Suprapubic skin (tissue), 4 donors: Measurements from ENCODE around the gene ADCY3.

Experiments used
- EP300 ChIP-seq: sonication (generic); formaldehyde crosslinking; IDR thresholded peaks from one replicate; pipeline ENCODE4 v1.6.1; 2017; ENCODE audit warnings: antibody characterized with exemption
- POLR2AphosphoS5 ChIP-seq, 3 donors: sonication (generic); formaldehyde crosslinking; IDR thresholded peaks; one replicate each; pipeline ENCODE4 v1.6.1; 2017; ENCODE audit warnings: antibody characterized with exemption in 3 of 3
- TF ChIP-seq, protein P1 (sequence below), 2 donors: fragments of 200-600 bp in 1 of 2; fragments of 450-650 bp in 1 of 2; sonication (generic) in 1 of 2; IDR thresholded peaks; one replicate each; pipeline ENCODE4 v1.5.1; 2016 to 2019; ENCODE audit warnings: antibody characterized with exemption in 2 of 2, mild to moderate bottlenecking in 1 of 2, moderate library complexity in 1 of 2

DNA sequence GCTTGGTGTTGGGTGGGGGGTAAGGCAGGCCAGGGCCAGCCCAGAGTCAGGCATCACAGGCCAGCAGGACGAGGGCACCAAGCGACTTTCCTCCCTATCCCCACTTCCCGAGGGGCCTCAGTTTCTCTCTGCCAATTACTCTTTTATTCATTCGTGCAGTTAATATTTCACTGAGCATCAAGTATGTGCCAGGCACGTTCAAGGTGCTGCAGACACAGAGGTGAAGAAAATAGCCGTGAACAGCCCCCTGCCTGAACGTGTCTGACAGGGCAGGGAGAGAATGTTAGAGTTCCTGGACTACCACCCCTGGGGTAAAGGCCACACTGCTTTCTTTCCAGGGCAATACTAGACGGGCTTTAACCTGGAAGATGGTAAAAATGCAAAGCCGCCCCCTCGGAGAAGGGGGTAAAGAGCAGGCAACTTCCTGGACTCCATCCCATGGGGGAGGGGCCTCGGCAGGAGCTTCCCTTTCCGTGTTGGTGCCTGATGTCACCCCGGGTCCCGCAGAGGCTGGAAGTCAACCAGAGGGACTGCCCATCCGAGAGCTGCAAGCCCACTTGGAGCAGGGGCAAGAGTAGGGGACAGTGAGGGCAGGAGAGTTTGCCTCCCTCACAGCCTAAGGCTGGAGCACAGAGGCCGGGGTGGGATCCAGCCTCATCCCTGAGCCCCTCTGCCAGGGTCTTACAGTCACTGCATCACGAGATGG is 79.7 kb downstream of the ADCY3 start:
- no peak for TF ChIP-seq EP300
- TF ChIP-seq, protein P1, sequence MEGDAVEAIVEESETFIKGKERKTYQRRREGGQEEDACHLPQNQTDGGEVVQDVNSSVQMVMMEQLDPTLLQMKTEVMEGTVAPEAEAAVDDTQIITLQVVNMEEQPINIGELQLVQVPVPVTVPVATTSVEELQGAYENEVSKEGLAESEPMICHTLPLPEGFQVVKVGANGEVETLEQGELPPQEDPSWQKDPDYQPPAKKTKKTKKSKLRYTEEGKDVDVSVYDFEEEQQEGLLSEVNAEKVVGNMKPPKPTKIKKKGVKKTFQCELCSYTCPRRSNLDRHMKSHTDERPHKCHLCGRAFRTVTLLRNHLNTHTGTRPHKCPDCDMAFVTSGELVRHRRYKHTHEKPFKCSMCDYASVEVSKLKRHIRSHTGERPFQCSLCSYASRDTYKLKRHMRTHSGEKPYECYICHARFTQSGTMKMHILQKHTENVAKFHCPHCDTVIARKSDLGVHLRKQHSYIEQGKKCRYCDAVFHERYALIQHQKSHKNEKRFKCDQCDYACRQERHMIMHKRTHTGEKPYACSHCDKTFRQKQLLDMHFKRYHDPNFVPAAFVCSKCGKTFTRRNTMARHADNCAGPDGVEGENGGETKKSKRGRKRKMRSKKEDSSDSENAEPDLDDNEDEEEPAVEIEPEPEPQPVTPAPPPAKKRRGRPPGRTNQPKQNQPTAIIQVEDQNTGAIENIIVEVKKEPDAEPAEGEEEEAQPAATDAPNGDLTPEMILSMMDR (IDR thresholded peaks at IDR 0.05): no peak
- no peak for TF ChIP-seq POLR2AphosphoS5 (IDR thresholded peaks at IDR 0.05)
